Embryonic facial prominence (tissue), 1 donor: Measurements from ENCODE around the gene TTC7B.

Experiments
- DNase-seq: peaks from one replicate; pipeline ENCODE4 v3.0.0-alpha.2; 2016; ENCODE audit errors: extremely low spot score

TTC7B gene

DNA sequence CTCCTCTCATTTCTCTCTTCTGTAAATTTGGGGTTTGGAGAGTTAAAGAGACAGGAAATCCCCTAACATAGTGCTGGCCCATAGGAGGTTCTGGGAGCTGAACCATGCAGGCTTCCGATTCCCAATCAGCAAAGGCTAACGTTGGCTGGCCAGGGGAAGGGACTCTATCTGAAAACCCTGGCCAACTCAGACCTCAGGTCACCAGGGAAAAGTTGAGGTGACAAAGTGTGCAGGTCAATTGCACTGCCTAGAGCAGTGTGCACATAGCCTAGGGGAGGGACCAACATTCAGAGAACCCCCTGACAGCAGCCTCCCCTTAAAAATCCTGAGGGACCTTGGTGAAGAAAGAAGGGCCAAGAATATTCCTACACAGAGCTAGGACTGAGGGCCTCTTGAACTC lies 38.9 kb downstream of the TTC7B start:
- no peak for DNase-seq

GRCh38 chr14:90775441-90775840 lies 40.8 kb downstream of the TTC7B start:
- no peak for DNase-seq

GRCh38 chr14:90774316-90774715 lies 41.9 kb downstream of the TTC7B start:
- no peak for DNase-seq

DNA sequence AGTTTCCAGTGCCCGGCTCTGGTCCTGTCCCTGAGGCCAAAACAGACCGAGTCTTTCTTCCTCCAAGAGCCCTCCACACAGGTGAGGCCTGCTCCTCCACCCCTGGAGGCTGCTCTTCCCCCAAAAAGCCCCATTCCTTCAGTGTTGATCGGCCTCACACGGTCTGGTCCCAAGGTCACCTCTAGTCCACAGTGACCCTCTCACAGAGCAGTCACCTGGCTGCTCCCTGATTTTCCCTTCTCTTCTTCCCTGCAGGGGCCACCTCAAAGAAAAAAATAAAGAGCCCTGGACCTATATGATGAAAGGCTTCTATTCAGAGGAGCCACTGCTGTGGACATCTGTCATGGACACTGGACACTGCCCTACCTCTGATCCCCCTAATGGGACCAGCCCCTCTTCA lies 42.5 kb downstream of the TTC7B start:
- DNase-seq = no peak

- no peak for DNase-seq
These were observed 43.1 kb downstream of the TTC7B start for GRCh38 chr14:90773196-90773486.

DNA sequence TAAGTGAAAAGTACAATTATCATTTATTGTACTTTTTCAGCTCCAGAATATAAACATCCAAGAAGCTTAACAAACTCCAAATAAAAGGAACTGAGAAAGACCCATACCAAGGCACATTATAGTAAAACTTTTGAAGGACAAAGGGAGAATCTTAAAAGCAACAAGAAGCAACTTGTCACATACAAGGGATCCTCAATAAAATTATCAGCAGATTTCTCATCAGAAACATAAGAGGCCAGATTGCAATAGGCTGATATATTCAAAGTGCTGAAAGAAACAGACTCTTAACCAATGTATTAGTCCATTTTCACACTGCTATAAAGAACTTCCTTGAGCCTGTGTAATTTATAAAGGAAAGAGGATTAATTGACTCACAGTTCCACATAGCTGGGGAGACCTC lies 48.3 kb downstream of the TTC7B start:
- DNase-seq = no peak

DNA sequence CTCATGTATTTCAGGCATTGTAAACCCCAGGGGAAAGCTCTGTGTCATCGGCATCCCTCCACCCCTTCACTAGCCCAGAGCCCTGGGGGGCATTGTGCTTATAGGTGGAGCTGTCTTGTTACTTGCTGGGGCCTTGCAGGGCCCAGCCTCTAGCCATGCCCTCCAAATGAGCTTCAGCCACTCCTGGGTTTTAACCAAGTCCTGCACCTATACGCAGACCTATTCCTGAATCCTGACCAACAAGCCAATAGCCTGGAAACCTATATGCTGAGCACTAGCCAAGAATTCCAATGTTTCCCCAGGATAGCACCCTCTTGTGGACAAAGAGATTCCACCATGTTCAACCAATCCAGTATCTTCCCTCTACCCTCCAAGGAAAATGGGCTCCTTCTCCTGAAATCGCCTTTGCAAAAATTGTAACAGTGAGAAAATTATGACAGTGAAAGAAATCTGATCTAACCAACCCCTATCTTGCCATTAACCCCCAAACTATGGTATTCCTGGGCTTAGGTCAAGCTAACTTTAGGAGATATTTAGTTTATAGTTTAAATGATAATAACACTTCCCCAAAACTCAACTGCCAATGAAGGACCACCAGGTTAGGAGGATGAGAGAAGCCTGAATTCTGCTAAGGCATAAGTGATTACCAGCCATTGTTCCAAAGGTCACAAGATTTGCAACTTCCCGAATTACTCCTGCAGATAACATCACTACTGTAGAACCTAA lies 55.5 kb downstream of the TTC7B start:
- DNase-seq = no peak

GRCh38 chr14:90760078-90760444 lies 56.2 kb downstream of the TTC7B start:
- no peak for DNase-seq

DNA sequence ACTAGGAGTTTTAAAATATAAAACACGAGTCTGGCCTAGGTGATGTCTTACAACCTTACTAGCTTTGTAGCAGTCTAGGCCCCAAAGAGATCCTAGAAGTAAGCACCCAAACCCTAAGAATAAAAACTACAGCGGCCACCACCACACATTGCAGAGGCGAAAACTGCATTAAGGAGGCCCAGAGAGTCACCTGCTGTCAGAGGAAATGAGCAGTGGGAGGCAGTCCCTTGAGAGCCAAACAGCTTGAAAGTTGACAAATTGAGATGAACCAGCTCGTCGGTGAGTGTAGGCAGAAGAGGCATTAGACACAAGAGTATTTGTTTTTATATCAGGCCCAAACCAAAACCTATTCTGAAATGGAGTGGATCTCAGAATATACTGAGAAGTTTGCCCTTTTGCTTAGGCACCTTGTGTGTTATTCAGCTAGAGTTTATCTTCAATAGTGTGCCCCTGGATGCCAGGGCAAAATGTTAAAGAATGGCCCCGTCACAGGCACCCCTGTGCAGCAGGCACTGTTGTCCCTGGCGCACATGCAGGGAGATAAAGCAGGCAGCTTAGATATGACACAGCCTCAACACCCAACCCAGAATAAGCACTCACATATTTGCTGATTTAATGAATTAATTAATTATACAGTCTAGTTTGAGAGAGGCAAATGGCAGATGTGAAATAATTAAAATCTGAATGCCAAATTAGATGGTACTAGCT lies 56.7 kb downstream of the TTC7B start:
- no peak for DNase-seq

- DNase-seq = no peak
These were observed 57.3 kb downstream of the TTC7B start for GRCh38 chr14:90758959-90759358.

GRCh38 chr14:90758028-90758889 lies 58.0 kb downstream of the TTC7B start:
- DNase-seq = peak; percentile 70

- no peak for DNase-seq
These were observed 58.8 kb downstream of the TTC7B start for GRCh38 chr14:90757452-90757851.

DNA sequence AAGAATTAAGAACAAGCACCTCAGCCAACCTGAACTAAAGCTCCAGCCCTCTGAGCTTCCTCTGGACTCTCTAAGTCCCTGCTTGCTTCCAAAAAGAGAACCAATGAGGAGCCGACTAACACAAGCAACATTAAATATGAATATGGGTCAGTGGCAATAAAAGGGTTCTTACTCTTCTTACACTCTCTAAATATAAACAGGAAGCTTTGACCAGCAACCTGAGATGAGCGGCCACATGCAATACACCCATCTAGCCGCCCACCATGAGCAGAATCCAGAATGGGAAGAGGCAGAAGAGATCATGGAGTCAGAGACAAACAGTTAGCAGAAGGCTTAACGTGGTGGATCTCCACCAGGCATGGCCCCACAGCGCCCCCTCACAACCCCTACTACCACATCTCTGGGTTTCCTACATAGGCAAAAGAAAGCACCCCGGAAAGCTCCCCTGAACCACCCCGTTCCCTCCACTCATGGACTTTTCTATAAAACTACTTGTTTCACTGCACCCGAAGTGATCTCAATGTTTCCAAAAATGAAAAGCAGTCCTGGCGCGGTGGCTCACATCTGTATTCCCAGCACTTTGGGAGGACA lies 59.4 kb downstream of the TTC7B start:
- no peak for DNase-seq

- DNase-seq = no peak
These were observed 60.4 kb downstream of the TTC7B start for GRCh38 chr14:90755661-90756304.

- DNase-seq = no peak
These were observed 62.7 kb downstream of the TTC7B start for GRCh38 chr14:90753456-90754005.

- DNase-seq = no peak
These were observed 65.5 kb downstream of the TTC7B start for GRCh38 chr14:90750701-90751100.

- no peak for DNase-seq
These were observed 66.0 kb downstream of the TTC7B start for GRCh38 chr14:90750191-90750590.

DNA sequence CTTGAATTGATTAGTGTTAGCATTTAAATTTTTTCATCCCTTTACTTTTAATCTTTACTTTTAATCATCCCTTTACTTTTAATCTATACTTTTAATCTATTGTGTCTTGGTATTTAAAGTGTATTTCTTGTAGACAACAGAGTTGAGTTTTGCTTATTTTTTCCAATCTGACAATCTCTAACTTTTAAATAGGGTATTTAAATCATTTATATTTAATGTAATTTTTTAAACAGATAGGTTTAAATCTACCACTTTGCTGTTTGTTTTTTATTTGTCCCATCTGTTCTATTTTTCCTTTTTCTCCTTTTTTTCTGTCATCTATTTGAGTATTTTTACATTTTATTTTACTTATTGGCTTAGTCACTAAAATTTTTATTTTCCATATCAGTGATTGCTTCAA lies 68.3 kb downstream of the TTC7B start:
- DNase-seq = no peak

DNA sequence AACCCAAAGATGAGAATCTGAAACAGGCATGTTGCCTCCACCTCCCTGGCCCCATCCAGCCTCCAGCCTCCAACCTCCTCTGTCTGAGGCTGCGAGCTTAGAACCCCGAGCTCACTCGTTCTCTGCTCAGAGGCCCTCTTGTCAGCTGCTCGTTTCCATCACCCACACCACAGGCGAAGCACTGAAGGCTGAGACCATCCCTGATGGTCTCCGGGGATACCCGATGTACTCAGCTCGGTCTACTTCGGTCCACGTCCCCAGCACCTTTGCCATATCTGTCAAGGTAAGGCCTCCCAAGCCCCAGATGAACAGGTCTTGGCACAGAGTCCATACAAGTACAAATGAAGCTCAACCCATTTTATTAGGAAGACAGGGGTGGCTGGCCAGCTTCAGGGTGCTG lies 72.4 kb downstream of the TTC7B start:
- no peak for DNase-seq

- no peak for DNase-seq
These were observed 72.8 kb downstream of the TTC7B start for GRCh38 chr14:90743425-90743824.

DNA sequence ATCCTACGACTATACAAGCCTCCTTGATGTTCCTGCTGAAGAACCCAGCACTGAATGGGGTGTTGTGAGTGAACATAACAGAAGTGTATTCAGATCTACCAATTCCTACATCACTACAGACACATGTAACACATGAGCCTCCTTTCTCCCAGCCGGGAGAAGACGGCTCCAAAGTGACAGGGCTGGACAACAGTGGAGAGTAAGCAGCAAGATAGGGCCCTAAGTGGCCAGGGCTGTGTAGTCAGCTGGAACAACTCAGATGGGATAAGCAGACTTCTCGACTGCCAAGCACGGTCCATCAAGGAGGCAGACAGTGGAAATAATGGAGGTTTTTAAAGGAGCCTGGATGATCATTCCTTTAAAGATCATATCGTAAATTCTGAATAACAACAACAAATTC lies 73.5 kb downstream of the TTC7B start:
- no peak for DNase-seq

- no peak for DNase-seq
These were observed 74.0 kb downstream of the TTC7B start for GRCh38 chr14:90742252-90742651.
